ENCODE measurements around the gene ALPL. TPM values are rescaled to one million over a fixed set of nuclear protein-coding genes. Genes with fewer than 3 reads are reported as not detected.

Gene ALPL
- 140 to 148 TPM (median 148 TPM) in 3 replicates for total RNA-seq (2021)
- percentile 63 among the genes with signal in this experiment for Bru-seq, nascent RNA
- long read RNA-seq, experiment 1, transcript ALPL-204 (12 exons, 2,589 nt), result major isoform, 427 of 637 reads
- long read RNA-seq, experiment 1, transcript ALPL-207 (11 exons, 2,131 nt), result minor isoform, 33 of 637 reads
- long read RNA-seq, experiment 1, partial matches to known transcripts, result 67 of 637 reads
- long read RNA-seq, experiment 1, other reads (novel, unspliced or antisense), result 107 of 637 reads
- long read RNA-seq, experiment 2, transcript ALPL-207 (11 exons, 2,131 nt), result minor isoform, 6 of 224 reads
- long read RNA-seq, experiment 2, transcript ALPL-204 (12 exons, 2,589 nt), result major isoform, 65 of 224 reads
- long read RNA-seq, experiment 2, partial matches to known transcripts, result 67 of 224 reads
- long read RNA-seq, experiment 2, other reads (novel, unspliced or antisense), result 85 of 224 reads
- long read RNA-seq, experiment 3, transcript ALPL-204 (12 exons, 2,589 nt), result major isoform, 10 of 28 reads
- long read RNA-seq, experiment 3, partial matches to known transcripts, result 11 of 28 reads
- long read RNA-seq, experiment 3, other reads (novel, unspliced or antisense), result 5 of 28 reads

- Mint-ChIP-seq H3K36me3 (peaks cover 3% of the 10 kb centered on the region; the same call in 1 of the 2 replicates), H3K27me3 (ENCODE audit: low read depth) (peaks cover 21% of the 10 kb centered on the region), H3K9me3 (no peaks in the 10 kb centered on the region), H3K27ac (peak within 1 kb of the TSS; percentile 86), H3K4me1 (peaks cover 35% of the 10 kb centered on the region), H3K4me3 (peak within 1 kb of the TSS; percentile 69)
- DNase-seq (ENCODE audit: low spot score), result peak; percentile 50
- ChIA-PET CTCF (interaction anchor here (0.9 to 6.0 kb wide), 21 partner anchors 9 to 254 kb away, joined by 3 to 62 read pairs (median 6); no protein-coding TSS in a partner anchor), POLR2A (interaction anchor here (1.5 kb wide), 1 partner anchor 23 kb away, joined by 4 read pairs; no protein-coding TSS in a partner anchor)
- ATAC-seq, result peak; percentile 29
- TF ChIP-seq FOXP1 (CRISPR knock-in tag; IDR thresholded peaks at IDR 0.05; ENCODE audit: borderline replicate concordance) (peak; percentile 55), NR2C2 (CRISPR knock-in tag; IDR thresholded peaks at IDR 0.05) (no peak), CDX4 (CRISPR knock-in tag; IDR thresholded peaks at IDR 0.05; ENCODE audit: borderline replicate concordance) (no peak), AFF4 (CRISPR knock-in tag; IDR thresholded peaks at IDR 0.05; ENCODE audit: borderline replicate concordance) (no peak), KAT7 (CRISPR knock-in tag; IDR thresholded peaks at IDR 0.05; ENCODE audit: borderline replicate concordance) (peak; percentile 49; the same call in 1 of the 2 replicates), RORB (CRISPR knock-in tag; IDR thresholded peaks at IDR 0.05) (no peak), ZNF416 (CRISPR knock-in tag; IDR thresholded peaks at IDR 0.05) (no peak), GTF2I (CRISPR knock-in tag; conservative IDR thresholded peaks at IDR 0.05) (no peak), GRHL2 (CRISPR knock-in tag; IDR thresholded peaks at IDR 0.05; ENCODE audit: insufficient replicate concordance, severe bottlenecking) (no peak), SMAD4 (CRISPR knock-in tag; IDR thresholded peaks at IDR 0.05) (no peak), E2F5 (CRISPR knock-in tag; IDR thresholded peaks at IDR 0.05) (0 out of 2 replicates have a peak, but pooled peaks have one; percentile 65), ZNF671 (CRISPR knock-in tag; IDR thresholded peaks at IDR 0.05) (no peak), ZNF232 (CRISPR knock-in tag; IDR thresholded peaks at IDR 0.05) (no peak), HMGXB4 (CRISPR knock-in tag; IDR thresholded peaks at IDR 0.05) (peak; percentile 80; the same call in 1 of the 2 replicates), ESRRA (CRISPR knock-in tag; IDR thresholded peaks at IDR 0.05; ENCODE audit: borderline replicate concordance) (0 out of 2 replicates have a peak, but pooled peaks have one; percentile 44), HMGA2 (CRISPR knock-in tag; IDR thresholded peaks at IDR 0.05) (no peak), EMX1 (CRISPR knock-in tag; IDR thresholded peaks at IDR 0.05) (no peak), FOXP4 (CRISPR knock-in tag; IDR thresholded peaks at IDR 0.05) (no peak; the same call in 1 of the 2 replicates), GABPB1 (CRISPR knock-in tag; IDR thresholded peaks at IDR 0.05) (no peak), ELF4 (CRISPR knock-in tag; IDR thresholded peaks at IDR 0.05; ENCODE audit: low read depth) (no peak), NR3C1 (CRISPR knock-in tag; conservative IDR thresholded peaks at IDR 0.05; ENCODE audit: low read depth) (no peak), OVOL2 (CRISPR knock-in tag; IDR thresholded peaks at IDR 0.05; ENCODE audit: borderline replicate concordance) (no peak), ATF2 (CRISPR knock-in tag; IDR thresholded peaks at IDR 0.05; ENCODE audit: borderline replicate concordance, low read depth) (no peak)
Observed at GRCh38 chr1:21509351-21510112, at the start of gene ALPL. TSS of gene ALPL (plus strand) at chr1:21509423. CDS start at chr1:21554082, 44,659 bp downstream.
